ENCODE results near the gene MAP7D3. TPM values are rescaled to one million over a fixed set of nuclear protein-coding genes. Genes with fewer than 3 reads are reported as not detected.
A peak's percentile ranks its signal among the peaks of the same experiment; 100 is the strongest.

Gene MAP7D3
- total RNA-seq, 1 experiment from 2014 or later, result 15.0 TPM

GRCh38 chrX:136209016-136209738 lies 42.0 kb downstream of the MAP7D3 start:
- no peaks in the 10 kb centered on the region; a peak in 1 of 4 replicates for H3K36me3 ChIP-seq (ENCODE audit: control insufficient read depth in 1 of 2, insufficient read depth in 2 of 2, low read length in 2 of 2)
- H3K9me2 ChIP-seq (ENCODE audit: insufficient read depth), result no peaks in the 10 kb centered on the region
- H3K4me1 ChIP-seq (ENCODE audit: control insufficient read depth in 1 of 2, insufficient read depth in 2 of 2, low read length in 2 of 2), result no peaks in the 10 kb centered on the region
- ChIA-PET CTCF (interaction anchor here (1.1 to 1.2 kb wide), 2 partner anchors 46 to 181 kb away, joined by 3 to 13 read pairs; no protein-coding TSS in a partner anchor), POLR2A (no interaction called here), RAD21 (ENCODE audit: low non-redundant PET in 1 of 2, low total read pairs in 2 of 2, uncharacterized antibody in 2 of 2, unreplicated experiment in 2 of 2) (interaction anchor here in 1 of 2 experiments (2.4 kb wide), 1 partner anchor 181 kb away, joined by 6 read pairs; no protein-coding TSS in a partner anchor)
- no peaks in the 10 kb centered on the region for H3K9me3 ChIP-seq (ENCODE audit: control insufficient read depth in 1 of 2, insufficient read depth in 1 of 2, low read depth in 1 of 2, low read length in 2 of 2)
- no peak overlapping the region for H2AFZ ChIP-seq (ENCODE audit: low read depth, low read length, poor library complexity, severe bottlenecking)
- no peak overlapping the region for H3K4me2 ChIP-seq (ENCODE audit: low read length)
- no peaks in the 10 kb centered on the region for H4K20me1 ChIP-seq (ENCODE audit: insufficient read depth)
- TF ChIP-seq SIN3A (IDR thresholded peaks at IDR 0.05; ENCODE audit: low read depth) (no peak), EGR1 (IDR thresholded peaks at IDR 0.05; ENCODE audit: low read depth) (no peak), ZNF274 (IDR thresholded peaks at IDR 0.05; ENCODE audit: low read depth, low read length) (no peak), RAD21 (IDR thresholded peaks at IDR 0.05; ENCODE audit: low read depth) (peak; percentile 41; the same call in 1 of the 2 replicates), ATF3 (IDR thresholded peaks at IDR 0.05) (no peak), ELF1 (IDR thresholded peaks at IDR 0.05; ENCODE audit: borderline replicate concordance, low read depth) (no peak), SRF (IDR thresholded peaks at IDR 0.05; ENCODE audit: low read depth) (no peak), CTCF (IDR thresholded peaks at IDR 0.05 in 2 of 3, conservative IDR thresholded peaks at IDR 0.05 in 1 of 3; ENCODE audit: borderline replicate concordance in 1 of 3, insufficient read depth in 1 of 3, low read depth in 2 of 3, low read length in 2 of 3) (peak; percentile 13 to 45 (median 36); a peak in 4 of 6 replicates), CEBPB (IDR thresholded peaks at IDR 0.05; ENCODE audit: low read depth) (no peak), POLR2A (IDR thresholded peaks at IDR 0.05; ENCODE audit: borderline replicate concordance, extremely low read depth, insufficient read depth, insufficient read length) (no peak), FOSL1 (IDR thresholded peaks at IDR 0.05; ENCODE audit: low read depth) (no peak), CBX3 (IDR thresholded peaks at IDR 0.05; ENCODE audit: low read depth) (no peak), EZH2phosphoT487 (IDR thresholded peaks at IDR 0.05; ENCODE audit: borderline replicate concordance) (no peak), EZH2 (IDR thresholded peaks at IDR 0.05) (no peak), ZFX (IDR thresholded peaks at IDR 0.05) (no peak)
- no peaks in the 10 kb centered on the region for H3K27me3 ChIP-seq (ENCODE audit: insufficient read depth, low read length)
- ATAC-seq (peak; percentile 70; the same call in 1 of the 2 replicates), DNase-seq (ENCODE audit: low read depth, low spot score) (no peak)
- H3K9ac ChIP-seq (ENCODE audit: low read length), result no peak overlapping the region
- intact Hi-C loops (cut with micrococcal nuclease), result loop anchor here (2.0 kb wide), 1 partner anchor 180 kb away; no protein-coding TSS in a partner anchor
- H3K4me3 ChIP-seq (replicated peaks in 1 of 2; ENCODE audit: low read depth in 1 of 2, low read length in 2 of 2), result no peak overlapping the region
- BruUV-seq (replicated peaks), result no TSS peak
- H3K79me2 ChIP-seq (ENCODE audit: insufficient read depth, low read length), result no peaks in the 10 kb centered on the region
- H3K27ac ChIP-seq (ENCODE audit: low read depth, low read length), result no peak overlapping the region

Data from HCT116 (cell line).